ENCODE data around the gene RFX5. TPM values are rescaled to one million over a fixed set of nuclear protein-coding genes. Genes with fewer than 3 reads are reported as not detected.
"Not testable (repeated sequence)": the region's sequence is repeated elsewhere in the genome, so short reads cannot be mapped to it uniquely, and the experiment has no call there.

RFX5 gene
- total and polyA plus RNA-seq, 2 donors (not counting 3 experiments of a cell fraction or from before 2014, with no cell fraction given) = 23.5 to 52.8 TPM

GRCh38 chr1:151391079-151391563 is 44.1 kb upstream of the RFX5 start:
- Histone ChIP-seq H3K27ac (ENCODE audit: insufficient read depth, low read depth, low read length) (no peak overlapping the region), H3K9ac (replicated peaks; ENCODE audit: extremely low read depth, insufficient read depth, low read length) (no peak overlapping the region), H3K9me3 (replicated peaks; ENCODE audit: control insufficient read depth, insufficient read depth, low read length) (no peaks in the 10 kb centered on the region), H3K27me3 (ENCODE audit: control insufficient read depth in 2 of 2, insufficient read depth in 2 of 2, low read length in 2 of 2) (peaks cover 0 to 5% of the 10 kb centered on the region in 2 experiments), H3K4me1 (ENCODE audit: control insufficient read depth, extremely low read depth, insufficient read depth, low read length) (no peaks in the 10 kb centered on the region), H3K4me3 (replicated peaks in 1 of 3; ENCODE audit: insufficient read depth in 1 of 3, low read depth in 1 of 3, low read length in 3 of 3) (no peak overlapping the region), H3K9me1 (replicated peaks; ENCODE audit: control insufficient read depth, extremely low read depth, insufficient read depth, low read length) (no peaks in the 10 kb centered on the region), H3K36me3 (ENCODE audit: control insufficient read depth in 2 of 2, extremely low read depth in 1 of 2, insufficient read depth in 2 of 2, low read length in 2 of 2) (no peaks in the 10 kb centered on the region), H4K20me1 (replicated peaks; ENCODE audit: control insufficient read depth, extremely low read depth, insufficient read depth, low read length) (no peaks in the 10 kb centered on the region), H3K4me2 (ENCODE audit: insufficient read depth, low read length) (no peak overlapping the region), H2AFZ (ENCODE audit: low read depth, low read length) (no peak overlapping the region), H3K79me2 (ENCODE audit: control insufficient read depth, insufficient read depth, low read length) (no peaks in the 10 kb centered on the region)
- BruUV-seq (replicated peaks) = no TSS peak
- dilution Hi-C loops (cut with MboI; ENCODE audit: extremely low pct_ligation_motif_present, low sequenced_read_pairs) (no loop called here), intact Hi-C loops (cut with micrococcal nuclease) (no loop called here)
- CTCF ChIA-PET = interaction anchor here (1.4 kb wide), 1 partner anchor 51 kb away, joined by 3 read pairs; no protein-coding TSS in a partner anchor
- DNase-seq (ENCODE audit: low read depth, low spot score) (no peak), FAIRE-seq (no peak)
- POLR2A ChIA-PET = no interaction called here
- TF ChIP-seq JUN (IDR thresholded peaks at IDR 0.05; ENCODE audit: borderline replicate concordance, insufficient read depth, insufficient read length, low read depth) (no peak), EZH2 (IDR thresholded peaks at IDR 0.05; ENCODE audit: borderline replicate concordance, low read depth, low read length, severe bottlenecking) (no peak), GATA2 (IDR thresholded peaks at IDR 0.05; ENCODE audit: insufficient read depth, insufficient read length, low read depth, low read length) (no peak), FOS (IDR thresholded peaks at IDR 0.05; ENCODE audit: borderline replicate concordance, insufficient read depth, low read length) (no peak), POLR2AphosphoS5 (IDR thresholded peaks at IDR 0.05; ENCODE audit: insufficient read depth, low read depth, low read length) (no peak), MYC (IDR thresholded peaks at IDR 0.05; ENCODE audit: low read depth, low read length) (no peak), POLR2A (IDR thresholded peaks at IDR 0.05; ENCODE audit: low read depth, low read length) (no peak)
- TF ChIP-seq, protein P1, sequence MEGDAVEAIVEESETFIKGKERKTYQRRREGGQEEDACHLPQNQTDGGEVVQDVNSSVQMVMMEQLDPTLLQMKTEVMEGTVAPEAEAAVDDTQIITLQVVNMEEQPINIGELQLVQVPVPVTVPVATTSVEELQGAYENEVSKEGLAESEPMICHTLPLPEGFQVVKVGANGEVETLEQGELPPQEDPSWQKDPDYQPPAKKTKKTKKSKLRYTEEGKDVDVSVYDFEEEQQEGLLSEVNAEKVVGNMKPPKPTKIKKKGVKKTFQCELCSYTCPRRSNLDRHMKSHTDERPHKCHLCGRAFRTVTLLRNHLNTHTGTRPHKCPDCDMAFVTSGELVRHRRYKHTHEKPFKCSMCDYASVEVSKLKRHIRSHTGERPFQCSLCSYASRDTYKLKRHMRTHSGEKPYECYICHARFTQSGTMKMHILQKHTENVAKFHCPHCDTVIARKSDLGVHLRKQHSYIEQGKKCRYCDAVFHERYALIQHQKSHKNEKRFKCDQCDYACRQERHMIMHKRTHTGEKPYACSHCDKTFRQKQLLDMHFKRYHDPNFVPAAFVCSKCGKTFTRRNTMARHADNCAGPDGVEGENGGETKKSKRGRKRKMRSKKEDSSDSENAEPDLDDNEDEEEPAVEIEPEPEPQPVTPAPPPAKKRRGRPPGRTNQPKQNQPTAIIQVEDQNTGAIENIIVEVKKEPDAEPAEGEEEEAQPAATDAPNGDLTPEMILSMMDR (IDR thresholded peaks at IDR 0.05; ENCODE audit: extremely low read depth in 1 of 2, insufficient read depth in 1 of 2, low read depth in 1 of 2, low read length in 2 of 2) = no peak
- TF ChIP-seq, protein P2, sequence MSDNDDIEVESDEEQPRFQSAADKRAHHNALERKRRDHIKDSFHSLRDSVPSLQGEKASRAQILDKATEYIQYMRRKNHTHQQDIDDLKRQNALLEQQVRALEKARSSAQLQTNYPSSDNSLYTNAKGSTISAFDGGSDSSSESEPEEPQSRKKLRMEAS (IDR thresholded peaks at IDR 0.05; ENCODE audit: insufficient read depth, insufficient read length) = no peak

GRCh38 chr1:151390221-151391078 is 43.4 kb upstream of the RFX5 start:
- H3K27me3 ChIP-seq (ENCODE audit: control insufficient read depth in 2 of 2, insufficient read depth in 2 of 2, low read length in 2 of 2); DNase-seq (ENCODE audit: low read depth, low spot score); H3K27ac ChIP-seq (ENCODE audit: insufficient read depth, low read depth, low read length); H3K9me3 ChIP-seq (replicated peaks; ENCODE audit: control insufficient read depth, insufficient read depth, low read length); H3K4me3 ChIP-seq (replicated peaks in 1 of 3; ENCODE audit: insufficient read depth in 1 of 3, low read depth in 1 of 3, low read length in 3 of 3); H3K36me3 ChIP-seq (ENCODE audit: control insufficient read depth in 2 of 2, extremely low read depth in 1 of 2, insufficient read depth in 2 of 2, low read length in 2 of 2); H4K20me1 ChIP-seq (replicated peaks; ENCODE audit: control insufficient read depth, extremely low read depth, insufficient read depth, low read length); H3K4me1 ChIP-seq (ENCODE audit: control insufficient read depth, extremely low read depth, insufficient read depth, low read length); FAIRE-seq; H3K9ac ChIP-seq (replicated peaks; ENCODE audit: extremely low read depth, insufficient read depth, low read length); intact Hi-C loops (cut with micrococcal nuclease); H3K9me1 ChIP-seq (replicated peaks; ENCODE audit: control insufficient read depth, extremely low read depth, insufficient read depth, low read length); dilution Hi-C loops (cut with MboI; ENCODE audit: extremely low pct_ligation_motif_present, low sequenced_read_pairs); H3K79me2 ChIP-seq (ENCODE audit: control insufficient read depth, insufficient read depth, low read length); POLR2A ChIA-PET; BruUV-seq (replicated peaks); H3K4me2 ChIP-seq (ENCODE audit: insufficient read depth, low read length); H2AFZ ChIP-seq (ENCODE audit: low read depth, low read length); CTCF ChIA-PET: not testable (repeated sequence)

Measured in endothelial cell of umbilical vein (primary cell).